Neutrophil (primary cell): ENCODE data around the gene OSBPL3.

ENCODE experiments used
- H3K27ac ChIP-seq: fragments of 200-600 bp; sonication (generic); 2 replicates; pipeline ENCODE4 v1.5.1; 2016; ENCODE audit warnings: mild to moderate bottlenecking, moderate library complexity
- H3K27me3 ChIP-seq: fragments of 200-600 bp; sonication (generic); 2 replicates; pipeline ENCODE4 v1.6.0; 2016; ENCODE audit warnings: mild to moderate bottlenecking
- H3K36me3 ChIP-seq: fragments of 200-600 bp; sonication (generic); 2 replicates; pipeline ENCODE4 v1.5.1; 2017
- H3K4me1 ChIP-seq, 2 experiments: fragments of 200-600 bp in 1 of 2; sonication (generic) in 1 of 2; 1 replicate in 1 of 2; 2 replicates in 1 of 2; pipeline versions ENCODE4 v1.5.1 to v1.6.1; 2013 to 2016; ENCODE audit warnings: low read depth in 1 of 2, low read length in 1 of 2, mild to moderate bottlenecking in 1 of 2, moderate library complexity in 1 of 2; ENCODE audit not compliant: control insufficient read depth in 1 of 2, insufficient read depth in 1 of 2
- H3K4me3 ChIP-seq, 2 experiments: fragments of 200-600 bp in 1 of 2; sonication (generic) in 1 of 2; 1 replicate in 1 of 2; 2 replicates in 1 of 2; pipeline ENCODE4 v1.5.1; 2013 to 2016; ENCODE audit warnings: low read depth in 1 of 2, low read length in 1 of 2, mild to moderate bottlenecking in 1 of 2, moderate library complexity in 1 of 2
- H3K9me3 ChIP-seq: fragments of 200-600 bp; sonication (generic); 2 replicates; pipeline ENCODE4 v1.5.1; 2016
- TF ChIP-seq, protein P1 (sequence below): fragments of 200-600 bp; sonication (generic); IDR thresholded peaks from 2 replicates; pipeline ENCODE4 v1.5.1; 2016; ENCODE audit warnings: antibody characterized with exemption

OSBPL3 gene

DNA sequence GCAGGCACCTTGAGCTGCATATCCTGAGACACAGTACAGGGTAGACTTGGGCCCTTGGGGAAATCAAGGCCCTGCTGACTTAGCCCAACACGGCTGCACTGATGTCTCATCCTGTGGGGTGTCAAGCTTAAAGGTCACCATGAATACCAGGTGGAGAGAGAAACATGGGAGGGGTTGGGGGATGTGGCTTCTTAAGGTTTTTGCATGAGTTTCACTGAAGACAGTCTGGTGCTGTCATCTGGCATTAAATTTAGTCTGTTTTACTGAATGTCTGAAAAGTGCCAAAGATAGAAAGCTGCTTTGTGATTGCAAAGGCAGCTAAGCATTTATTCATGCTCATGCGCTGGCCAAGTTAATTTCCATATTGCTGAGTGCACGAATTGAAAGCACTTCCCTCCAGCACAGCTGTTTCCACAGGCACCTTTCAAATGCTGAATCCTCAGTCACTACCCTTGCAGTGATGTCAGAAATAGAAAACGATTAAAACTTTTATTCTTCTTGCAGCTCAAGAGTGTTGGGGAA, 102.1 kb downstream of the OSBPL3 start:
- no peaks in the 10 kb centered on the region for H3K9me3 ChIP-seq
- no peak overlapping the region for H3K27ac ChIP-seq
- H3K4me1 ChIP-seq: no peaks in the 10 kb centered on the region
- no peaks in the 10 kb centered on the region for H3K27me3 ChIP-seq
- H3K4me3 ChIP-seq: no peak overlapping the region
- TF ChIP-seq, protein P1, sequence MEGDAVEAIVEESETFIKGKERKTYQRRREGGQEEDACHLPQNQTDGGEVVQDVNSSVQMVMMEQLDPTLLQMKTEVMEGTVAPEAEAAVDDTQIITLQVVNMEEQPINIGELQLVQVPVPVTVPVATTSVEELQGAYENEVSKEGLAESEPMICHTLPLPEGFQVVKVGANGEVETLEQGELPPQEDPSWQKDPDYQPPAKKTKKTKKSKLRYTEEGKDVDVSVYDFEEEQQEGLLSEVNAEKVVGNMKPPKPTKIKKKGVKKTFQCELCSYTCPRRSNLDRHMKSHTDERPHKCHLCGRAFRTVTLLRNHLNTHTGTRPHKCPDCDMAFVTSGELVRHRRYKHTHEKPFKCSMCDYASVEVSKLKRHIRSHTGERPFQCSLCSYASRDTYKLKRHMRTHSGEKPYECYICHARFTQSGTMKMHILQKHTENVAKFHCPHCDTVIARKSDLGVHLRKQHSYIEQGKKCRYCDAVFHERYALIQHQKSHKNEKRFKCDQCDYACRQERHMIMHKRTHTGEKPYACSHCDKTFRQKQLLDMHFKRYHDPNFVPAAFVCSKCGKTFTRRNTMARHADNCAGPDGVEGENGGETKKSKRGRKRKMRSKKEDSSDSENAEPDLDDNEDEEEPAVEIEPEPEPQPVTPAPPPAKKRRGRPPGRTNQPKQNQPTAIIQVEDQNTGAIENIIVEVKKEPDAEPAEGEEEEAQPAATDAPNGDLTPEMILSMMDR: no peak
- no peaks in the 10 kb centered on the region for H3K36me3 ChIP-seq

DNA sequence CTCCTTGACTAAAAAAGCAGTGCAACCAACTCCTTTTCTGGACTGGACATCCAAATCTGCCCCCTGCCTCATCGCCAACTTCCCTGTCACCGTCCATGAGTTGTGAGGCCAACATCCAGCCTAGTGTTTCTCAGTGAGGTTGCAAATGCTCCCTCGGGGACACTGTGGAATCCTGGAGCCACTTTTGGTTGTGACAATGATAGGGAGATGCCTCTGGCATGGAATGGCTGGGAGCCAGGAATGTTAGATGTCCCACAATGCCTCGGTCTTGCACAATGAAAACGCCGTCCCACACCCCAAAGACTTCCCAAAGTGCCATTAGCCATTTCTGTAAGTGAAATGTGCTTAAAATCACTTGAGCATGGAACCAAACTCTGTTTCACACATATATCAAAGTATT, 105.2 kb downstream of the OSBPL3 start:
- no peaks in the 10 kb centered on the region for H3K9me3 ChIP-seq
- TF ChIP-seq, protein P1: no peak

DNA sequence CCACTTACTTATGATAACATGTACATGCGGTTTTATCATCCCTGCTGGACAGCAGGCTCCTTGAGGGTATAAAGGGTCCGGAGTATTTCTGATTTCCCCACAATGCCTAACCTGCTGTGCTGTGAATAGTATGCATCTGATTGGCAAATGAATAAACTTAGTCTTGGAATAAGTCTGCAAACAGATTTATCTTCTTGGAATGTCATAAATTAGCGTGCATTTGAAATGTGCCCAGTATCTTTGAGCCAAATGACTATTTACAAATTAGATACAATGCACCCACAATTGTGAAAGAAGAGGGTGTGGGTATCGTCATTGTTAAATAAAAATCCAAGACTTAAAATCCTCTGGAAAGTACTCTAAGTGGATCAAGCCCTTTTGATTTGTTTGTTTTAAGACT, 106.0 kb downstream of the OSBPL3 start:
- Histone ChIP-seq H3K4me3 (no peak overlapping the region), H3K27ac (no peak overlapping the region), H3K9me3 (no peaks in the 10 kb centered on the region), H3K4me1 (no peaks in the 10 kb centered on the region), H3K27me3 (no peaks in the 10 kb centered on the region), H3K36me3 (no peaks in the 10 kb centered on the region)
- TF ChIP-seq, protein P1: no peak

More for the DNA sequence above, 105.2 kb downstream of the OSBPL3 start:
- Histone ChIP-seq H3K4me3 (no peak overlapping the region), H3K27me3 (no peaks in the 10 kb centered on the region), H3K36me3 (no peaks in the 10 kb centered on the region), H3K27ac (no peak overlapping the region), H3K4me1 (no peaks in the 10 kb centered on the region)

DNA sequence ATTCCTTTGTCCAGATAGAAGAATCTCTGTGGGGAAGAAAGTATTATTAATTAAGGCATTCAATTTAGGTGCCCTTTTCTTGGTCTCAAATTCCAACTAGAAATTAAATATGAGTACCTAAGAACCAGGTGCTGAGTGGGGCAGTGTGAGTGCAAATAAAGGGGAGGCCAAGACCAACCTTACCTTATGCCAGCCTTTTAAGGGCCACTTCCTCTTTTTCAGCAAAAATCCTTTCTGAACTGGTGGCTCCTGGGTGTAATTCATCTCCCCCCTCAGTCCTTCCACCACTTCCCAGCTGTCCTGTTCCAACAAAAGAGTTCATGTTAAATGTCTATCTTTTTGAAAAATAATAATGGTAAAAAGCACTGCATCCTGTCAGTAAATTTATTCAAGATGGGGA, 108.2 kb downstream of the OSBPL3 start:
- Histone ChIP-seq H3K27me3 (no peaks in the 10 kb centered on the region), H3K4me3 (no peak overlapping the region), H3K4me1 (no peaks in the 10 kb centered on the region), H3K36me3 (no peaks in the 10 kb centered on the region), H3K27ac (no peak overlapping the region), H3K9me3 (no peaks in the 10 kb centered on the region)
- TF ChIP-seq, protein P1: no peak

DNA sequence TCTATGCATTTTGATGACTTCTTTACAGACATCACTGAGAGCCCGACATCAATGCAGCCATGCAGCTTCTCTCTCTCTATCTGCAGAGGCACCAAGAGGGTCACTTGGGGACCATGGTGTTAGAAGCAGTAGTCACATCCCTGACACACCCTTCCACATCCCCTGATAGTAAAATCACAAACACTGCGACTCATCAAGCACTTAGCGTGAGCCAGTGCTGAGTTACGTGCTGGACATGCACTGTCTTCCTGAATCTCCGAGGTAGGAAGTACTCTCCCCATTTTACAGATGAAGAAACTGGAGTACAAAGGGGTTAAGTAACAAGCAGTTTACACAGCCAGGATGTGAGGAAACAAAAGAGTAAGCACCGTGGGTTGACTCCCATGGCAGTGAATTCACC, 109.2 kb downstream of the OSBPL3 start:
- no peak overlapping the region for H3K27ac ChIP-seq
- H3K9me3 ChIP-seq: no peaks in the 10 kb centered on the region
- H3K36me3 ChIP-seq: no peaks in the 10 kb centered on the region
- no peaks in the 10 kb centered on the region for H3K27me3 ChIP-seq
- H3K4me1 ChIP-seq: no peaks in the 10 kb centered on the region
- TF ChIP-seq, protein P1: no peak
- no peak overlapping the region for H3K4me3 ChIP-seq

DNA sequence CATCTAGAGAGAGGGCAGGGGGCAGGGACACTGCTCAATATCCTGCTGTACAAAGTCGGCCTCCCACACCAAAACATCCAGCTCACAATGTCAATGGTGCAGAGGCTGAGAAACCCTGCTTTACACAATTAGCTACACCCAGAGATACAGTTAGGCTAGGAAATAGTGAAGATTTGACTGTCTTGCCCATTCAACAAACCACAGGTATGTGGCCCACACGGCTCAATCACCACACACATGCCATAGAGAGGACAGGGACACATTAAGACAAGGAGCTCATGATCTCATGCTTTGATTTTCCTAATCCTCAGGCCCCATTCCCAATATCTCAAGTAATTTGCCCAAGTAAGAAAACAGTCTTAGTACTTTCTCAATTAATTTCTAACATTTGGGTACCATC, 110.4 kb downstream of the OSBPL3 start:
- Histone ChIP-seq H3K4me3 (no peak overlapping the region), H3K27me3 (no peaks in the 10 kb centered on the region), H3K4me1 (no peaks in the 10 kb centered on the region), H3K27ac (no peak overlapping the region), H3K36me3 (no peaks in the 10 kb centered on the region), H3K9me3 (no peaks in the 10 kb centered on the region)
- TF ChIP-seq, protein P1: no peak
